GM12878 (cell line): ENCODE measurements around the gene ZNF45. TPM values are rescaled to one million over a fixed set of nuclear protein-coding genes. Genes with fewer than 3 reads are reported as not detected.

Experiments
- CHD4 ChIP-seq: fragments of 200-600 bp; sonication (generic); IDR thresholded peaks from 2 replicates; pipeline ENCODE4 v1.6.1; 2016; ENCODE audit warnings: mild to moderate bottlenecking
- CTCF ChIP-seq, 3 experiments: IDR thresholded peaks in 2 of 3; conservative IDR thresholded peaks in 1 of 3; 2 replicates each; pipeline ENCODE4 v1.5.1; 2011; ENCODE audit warnings: low read depth in 3 of 3, low read length in 3 of 3, mild to moderate bottlenecking in 3 of 3, control low read depth in 2 of 3, moderate library complexity in 2 of 3, inconsistent platforms in 1 of 3, mixed read lengths in 1 of 3; ENCODE audit not compliant: control insufficient read depth in 2 of 3, insufficient read depth in 1 of 3; ENCODE audit errors: extremely low read depth in 1 of 3
- E2F4 ChIP-seq: IDR thresholded peaks from 2 replicates; pipeline ENCODE4 v1.6.1; 2012; ENCODE audit warnings: low read depth, low read length, improper control_type of control experiment
- EED ChIP-seq: sonication (generic); IDR thresholded peaks from 2 replicates; pipeline ENCODE4 v1.6.1; 2016; ENCODE audit warnings: antibody characterized with exemption, low read depth
- ELK1 ChIP-seq: IDR thresholded peaks from 2 replicates; pipeline ENCODE4 v1.6.1; 2012; ENCODE audit warnings: low read depth, low read length, improper control_type of control experiment
- HDAC6 ChIP-seq: fragments of 200-600 bp; sonication (generic); IDR thresholded peaks from one replicate; pipeline ENCODE4 v1.8.0; 2017; ENCODE audit warnings: antibody characterized with exemption; ENCODE audit not compliant: unreplicated experiment
- HDGF ChIP-seq: fragments of 450-650 bp; IDR thresholded peaks from 2 replicates; pipeline ENCODE4 v1.6.1; 2016; ENCODE audit warnings: antibody characterized with exemption
- IRF3 ChIP-seq: fragments of 450-650 bp; IDR thresholded peaks from 2 replicates; pipeline ENCODE4 v1.6.1; 2014; ENCODE audit warnings: mild to moderate bottlenecking
- MYC ChIP-seq: IDR thresholded peaks from 2 replicates; pipeline ENCODE4 v1.6.1; 2011; ENCODE audit warnings: mild to moderate bottlenecking, low read length, moderate library complexity, inconsistent platforms; ENCODE audit not compliant: insufficient read depth, insufficient replicate concordance, insufficient read length, severe bottlenecking
- NFYA ChIP-seq: IDR thresholded peaks from 2 replicates; pipeline ENCODE4 v1.6.1; 2011; ENCODE audit warnings: low read depth, mild to moderate bottlenecking, low read length, improper control_type of control experiment, borderline replicate concordance
- NFYB ChIP-seq: IDR thresholded peaks from 2 replicates; pipeline ENCODE4 v1.6.1; 2011; ENCODE audit warnings: low read depth, mild to moderate bottlenecking, low read length, improper control_type of control experiment, moderate library complexity; ENCODE audit not compliant: insufficient read depth
- NR2F1 ChIP-seq: fragments of 450-650 bp; conservative IDR thresholded peaks from 2 replicates; pipeline ENCODE4 v1.6.1; 2017; ENCODE audit warnings: mild to moderate bottlenecking
- PAX5 ChIP-seq: IDR thresholded peaks from 2 replicates; pipeline ENCODE4 v1.6.1; 2011; ENCODE audit warnings: low read depth, low read length, borderline replicate concordance
- RUNX3 ChIP-seq: IDR thresholded peaks from 2 replicates; pipeline ENCODE4 v1.6.1; 2012; ENCODE audit warnings: low read length, inconsistent platforms
- SMARCA5 ChIP-seq: fragments of 450-650 bp; IDR thresholded peaks from 2 replicates; pipeline ENCODE4 v1.6.1; 2017; ENCODE audit warnings: mild to moderate bottlenecking
- YY1 ChIP-seq: IDR thresholded peaks from 2 replicates; pipeline ENCODE4 v1.6.1; 2011; ENCODE audit warnings: low read depth, mild to moderate bottlenecking, low read length
- polyA plus RNA-seq, 11 experiments: library from polyadenylated mRNA; depleted of rRNA in 4 of 11; unstranded in 6 of 11; stranded (reverse) in 5 of 11; fragments of >200 nt; fragmentation: Nextera tagmentation in 4 of 11; fragmentation: Illumina TruSeq in 1 of 11; extraction: Ambion mirVana in 4 of 11; extraction: Trizol in 1 of 11; gene quantifications; 1 replicate in 1 of 11; 2 replicates in 10 of 11; pipeline versions ENCODE4 v1.2.1 to v1.2.3, GENCODE V29; 2011 to 2016; ENCODE audit warnings: inconsistent platforms in 2 of 11, missing spikeins in 2 of 11, low read depth in 1 of 11
- total RNA-seq, 4 experiments: library from RNA; depleted of rRNA in 3 of 4; stranded (reverse); fragments of >200 nt in 3 of 4; fragmentation: Illumina TruSeq in 1 of 4; extraction: Trizol in 1 of 4; gene quantifications; 2 replicates each; pipeline versions ENCODE4 v1.2.1 to v1.2.3, GENCODE V29; 2013 to 2021

Gene ZNF45
- total and polyA plus RNA-seq, 10 of the 15 experiments (the other 5 are each of a cell fraction or from before 2014, with no cell fraction given): 4.2 to 23.1 (median 15.9) TPM

- TF ChIP-seq ELK1 (peak; percentile 88), RUNX3 (no peak), E2F4 (peak; percentile 27; the same call in 1 of the 2 replicates), CHD4 (no peak), NR2F1 (peak; percentile 49; the same call in 1 of the 2 replicates), IRF3 (no peak), NFYB (no peak), EED (peak; percentile 43; the same call in 1 of the 2 replicates), CTCF (IDR thresholded peaks at IDR 0.05 in 2 of 3, conservative IDR thresholded peaks at IDR 0.05 in 1 of 3; ENCODE audit: control insufficient read depth in 2 of 3, extremely low read depth in 1 of 3, insufficient read depth in 1 of 3, low read depth in 3 of 3, low read length in 3 of 3) (no peak), MYC (no peak), HDGF (0 out of 2 replicates have a peak, but pooled peaks have one; percentile 46), YY1 (0 out of 2 replicates have a peak, but pooled peaks have one; percentile 16), PAX5 (no peak), HDAC6 (no peak), SMARCA5 (peak; percentile 62; the same call in 1 of the 2 replicates), NFYA (no peak)
These were observed at the start of gene ZNF45 (continued) for GRCh38 chr19:43934985-43935708.
